HL-60 (cell line): Measurements from ENCODE around the gene OLFM4.

ENCODE experiments used
- DNase-seq, 2 experiments: peaks; one replicate each; pipeline ENCODE4 v3.0.0-alpha.2; 2010 to 2020; ENCODE audit warnings: low read depth in 1 of 2, low spot score in 1 of 2
- H3K27ac ChIP-seq: fragments of 250-450 bp; sonication (Bioruptor Pico); replicated peaks from 2 replicates; pipeline ENCODE4 v1.5.1; 2020; ENCODE audit warnings: mild to moderate bottlenecking, moderate library complexity
- H3K27me3 ChIP-seq: fragments of 250-450 bp; sonication (Bioruptor Pico); 2 replicates; pipeline ENCODE4 v1.5.1; 2021; ENCODE audit warnings: mild to moderate bottlenecking, moderate library complexity; ENCODE audit not compliant: insufficient read depth, poor library complexity, severe bottlenecking
- H3K4me3 ChIP-seq: replicated peaks from 2 replicates; pipeline ENCODE4 v1.5.1; 2011; ENCODE audit warnings: mild to moderate bottlenecking, control low read depth, low read length; ENCODE audit not compliant: insufficient read depth
- GABPA ChIP-seq: IDR thresholded peaks from 2 replicates; pipeline ENCODE4 v1.6.1; 2012; ENCODE audit warnings: low read depth
- POLR2AphosphoS5 ChIP-seq: IDR thresholded peaks from 2 replicates; pipeline ENCODE4 v1.6.1; 2012; ENCODE audit warnings: low read depth
- SPI1 ChIP-seq: IDR thresholded peaks from 2 replicates; pipeline ENCODE4 v1.6.1; 2012; ENCODE audit warnings: low read depth, mild to moderate bottlenecking, borderline replicate concordance
- TF ChIP-seq, protein P1 (sequence below): IDR thresholded peaks from 2 replicates; pipeline ENCODE4 v1.6.1; 2012; ENCODE audit warnings: low read depth; ENCODE audit not compliant: insufficient replicate concordance
- TF ChIP-seq, protein P2 (sequence below): IDR thresholded peaks from one replicate; pipeline ENCODE4 v1.5.1; 2011; ENCODE audit warnings: low read length, control low read depth, inconsistent platforms; ENCODE audit not compliant: insufficient read depth

The OLFM4 gene

DNA sequence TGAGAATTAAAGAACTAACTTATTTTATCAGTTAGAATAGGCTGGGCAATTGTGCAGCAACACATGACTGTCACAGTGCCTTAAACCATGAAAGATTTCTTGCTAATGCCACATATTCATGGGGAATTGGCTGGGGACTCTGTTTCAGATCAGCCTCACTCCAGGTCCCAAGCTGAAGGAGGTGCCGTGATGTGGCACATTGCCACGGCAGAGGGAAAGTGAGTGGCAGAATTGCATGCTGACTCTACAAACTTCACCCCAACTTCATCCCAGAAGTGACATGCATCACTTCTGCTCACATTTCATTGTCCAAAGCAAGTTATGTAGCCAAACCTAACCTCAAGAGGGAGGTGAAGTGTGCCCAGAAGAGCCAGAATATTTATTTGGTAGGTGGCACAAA lies 37.8 kb downstream of the OLFM4 start:
- H3K4me3 ChIP-seq: no peak overlapping the region
- DNase-seq: no peak
- TF ChIP-seq, protein P1, sequence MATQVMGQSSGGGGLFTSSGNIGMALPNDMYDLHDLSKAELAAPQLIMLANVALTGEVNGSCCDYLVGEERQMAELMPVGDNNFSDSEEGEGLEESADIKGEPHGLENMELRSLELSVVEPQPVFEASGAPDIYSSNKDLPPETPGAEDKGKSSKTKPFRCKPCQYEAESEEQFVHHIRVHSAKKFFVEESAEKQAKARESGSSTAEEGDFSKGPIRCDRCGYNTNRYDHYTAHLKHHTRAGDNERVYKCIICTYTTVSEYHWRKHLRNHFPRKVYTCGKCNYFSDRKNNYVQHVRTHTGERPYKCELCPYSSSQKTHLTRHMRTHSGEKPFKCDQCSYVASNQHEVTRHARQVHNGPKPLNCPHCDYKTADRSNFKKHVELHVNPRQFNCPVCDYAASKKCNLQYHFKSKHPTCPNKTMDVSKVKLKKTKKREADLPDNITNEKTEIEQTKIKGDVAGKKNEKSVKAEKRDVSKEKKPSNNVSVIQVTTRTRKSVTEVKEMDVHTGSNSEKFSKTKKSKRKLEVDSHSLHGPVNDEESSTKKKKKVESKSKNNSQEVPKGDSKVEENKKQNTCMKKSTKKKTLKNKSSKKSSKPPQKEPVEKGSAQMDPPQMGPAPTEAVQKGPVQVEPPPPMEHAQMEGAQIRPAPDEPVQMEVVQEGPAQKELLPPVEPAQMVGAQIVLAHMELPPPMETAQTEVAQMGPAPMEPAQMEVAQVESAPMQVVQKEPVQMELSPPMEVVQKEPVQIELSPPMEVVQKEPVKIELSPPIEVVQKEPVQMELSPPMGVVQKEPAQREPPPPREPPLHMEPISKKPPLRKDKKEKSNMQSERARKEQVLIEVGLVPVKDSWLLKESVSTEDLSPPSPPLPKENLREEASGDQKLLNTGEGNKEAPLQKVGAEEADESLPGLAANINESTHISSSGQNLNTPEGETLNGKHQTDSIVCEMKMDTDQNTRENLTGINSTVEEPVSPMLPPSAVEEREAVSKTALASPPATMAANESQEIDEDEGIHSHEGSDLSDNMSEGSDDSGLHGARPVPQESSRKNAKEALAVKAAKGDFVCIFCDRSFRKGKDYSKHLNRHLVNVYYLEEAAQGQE: no peak
- TF ChIP-seq GABPA: no peak
- TF ChIP-seq, protein P2, sequence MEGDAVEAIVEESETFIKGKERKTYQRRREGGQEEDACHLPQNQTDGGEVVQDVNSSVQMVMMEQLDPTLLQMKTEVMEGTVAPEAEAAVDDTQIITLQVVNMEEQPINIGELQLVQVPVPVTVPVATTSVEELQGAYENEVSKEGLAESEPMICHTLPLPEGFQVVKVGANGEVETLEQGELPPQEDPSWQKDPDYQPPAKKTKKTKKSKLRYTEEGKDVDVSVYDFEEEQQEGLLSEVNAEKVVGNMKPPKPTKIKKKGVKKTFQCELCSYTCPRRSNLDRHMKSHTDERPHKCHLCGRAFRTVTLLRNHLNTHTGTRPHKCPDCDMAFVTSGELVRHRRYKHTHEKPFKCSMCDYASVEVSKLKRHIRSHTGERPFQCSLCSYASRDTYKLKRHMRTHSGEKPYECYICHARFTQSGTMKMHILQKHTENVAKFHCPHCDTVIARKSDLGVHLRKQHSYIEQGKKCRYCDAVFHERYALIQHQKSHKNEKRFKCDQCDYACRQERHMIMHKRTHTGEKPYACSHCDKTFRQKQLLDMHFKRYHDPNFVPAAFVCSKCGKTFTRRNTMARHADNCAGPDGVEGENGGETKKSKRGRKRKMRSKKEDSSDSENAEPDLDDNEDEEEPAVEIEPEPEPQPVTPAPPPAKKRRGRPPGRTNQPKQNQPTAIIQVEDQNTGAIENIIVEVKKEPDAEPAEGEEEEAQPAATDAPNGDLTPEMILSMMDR: no peak
- peaks cover 2% of the 10 kb centered on the region for H3K27me3 ChIP-seq
- H3K27ac ChIP-seq: no peak overlapping the region

DNA sequence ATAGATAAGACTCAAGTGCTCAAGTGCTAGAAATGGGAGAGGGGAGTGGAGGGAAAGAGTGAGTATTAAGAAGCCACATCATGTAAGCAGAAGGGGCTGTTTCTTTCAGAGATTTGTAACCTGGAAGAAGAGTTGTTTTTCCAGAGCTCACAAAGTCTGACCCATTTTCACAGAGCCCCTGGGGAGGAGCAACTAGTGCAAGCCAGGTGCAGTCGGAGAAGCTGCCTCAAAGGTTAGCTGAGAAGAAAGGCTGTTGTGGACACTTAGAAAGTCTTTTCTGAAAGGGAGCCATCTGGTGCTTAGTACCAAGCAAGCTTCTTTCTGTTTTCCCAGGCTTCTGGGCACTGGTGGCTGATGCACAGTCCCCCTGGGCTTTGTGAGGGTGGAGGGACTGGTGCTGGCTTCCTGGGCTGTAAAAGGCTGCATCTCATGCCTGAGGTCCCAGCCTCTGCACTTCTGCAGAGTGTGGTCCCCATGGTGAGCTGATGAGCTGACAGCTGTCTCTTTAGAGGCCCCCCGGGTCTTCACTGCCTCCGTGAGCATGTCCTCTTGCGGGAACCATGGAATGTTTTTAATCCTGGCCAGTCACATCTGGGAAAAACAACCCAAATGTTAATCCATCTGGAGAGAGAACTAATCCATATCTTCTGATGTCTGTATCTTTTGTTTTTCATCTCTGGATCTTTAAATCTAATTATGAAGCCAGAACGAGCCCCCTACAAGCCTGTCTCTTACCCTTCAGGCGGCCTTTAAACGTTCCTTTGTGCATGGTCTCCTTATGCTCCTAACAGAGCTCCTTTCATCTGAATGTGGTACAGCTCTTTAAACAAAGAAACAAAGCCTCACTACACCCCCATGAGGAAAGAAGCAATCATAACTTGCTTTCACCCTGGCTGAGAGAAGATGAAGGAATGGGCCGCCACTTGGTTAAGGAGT lies 40.2 kb downstream of the OLFM4 start:
- DNase-seq: no peak
- Histone ChIP-seq H3K4me3 (no peak overlapping the region), H3K27ac (no peak overlapping the region), H3K27me3 (peaks cover 2% of the 10 kb centered on the region)
- no peak for TF ChIP-seq GABPA
- no peak for TF ChIP-seq SPI1
- TF ChIP-seq, protein P2: no peak
- TF ChIP-seq POLR2AphosphoS5: no peak
- TF ChIP-seq, protein P1: no peak

DNA sequence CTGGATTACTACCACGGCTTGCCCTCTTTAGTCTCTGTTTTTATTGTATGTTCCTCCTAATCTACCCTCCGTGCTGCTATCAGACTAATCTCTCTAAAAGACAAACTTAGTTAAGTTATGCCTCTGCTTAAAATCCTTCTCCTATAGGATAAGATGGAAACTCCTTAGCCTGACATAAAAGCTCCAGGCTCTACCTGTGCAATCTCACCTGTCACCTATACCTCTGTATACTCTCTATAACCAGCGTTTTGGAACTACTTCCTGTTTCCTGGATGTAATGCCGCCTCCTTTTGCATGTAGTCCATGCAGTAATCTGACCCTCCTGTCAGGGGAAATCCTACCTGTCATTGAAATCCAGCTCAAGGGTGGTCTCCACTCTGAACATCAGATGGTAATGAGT lies 41.2 kb downstream of the OLFM4 start:
- TF ChIP-seq, protein P1: no peak
- TF ChIP-seq SPI1 (no peak), GABPA (no peak)
- no peak overlapping the region for H3K4me3 ChIP-seq
- DNase-seq: no peak
- H3K27ac ChIP-seq: no peak overlapping the region
- H3K27me3 ChIP-seq: peaks cover 2% of the 10 kb centered on the region
